WTC11 (cell line): Measurements from ENCODE around the gene NUF2. TPM values are rescaled to one million over a fixed set of nuclear protein-coding genes. Genes with fewer than 3 reads are reported as not detected.

Source experiments
- ATF2 ChIP-seq: sonication (generic); formaldehyde crosslinking; IDR thresholded peaks from 2 replicates; pipeline ENCODE4 v1.8.1; 2022; ENCODE audit warnings: low read depth, missing genetic modification reagents, borderline replicate concordance
- ATF6 ChIP-seq: sonication (generic); formaldehyde crosslinking; IDR thresholded peaks from 2 replicates; pipeline ENCODE4 v1.8.1; 2023; ENCODE audit warnings: mild to moderate bottlenecking, missing genetic modification reagents
- CDX4 ChIP-seq: fragments of 250-450 bp; sonication (Bioruptor Pico); IDR thresholded peaks from 2 replicates; pipeline ENCODE4 v1.9.0; 2021; ENCODE audit warnings: moderate library complexity, mild to moderate bottlenecking, inconsistent platforms, borderline replicate concordance
- E2F1 ChIP-seq: sonication (generic); formaldehyde crosslinking; IDR thresholded peaks from 2 replicates; pipeline ENCODE4 v1.8.0; 2022; ENCODE audit warnings: mild to moderate bottlenecking, missing genetic modification reagents
- ETV6 ChIP-seq: sonication (generic); formaldehyde crosslinking; IDR thresholded peaks from 2 replicates; pipeline ENCODE4 v1.8.1; 2022; ENCODE audit warnings: mild to moderate bottlenecking, missing genetic modification reagents
- FOXP1 ChIP-seq: sonication (generic); formaldehyde crosslinking; IDR thresholded peaks from 2 replicates; pipeline ENCODE4 v1.8.0; 2022; ENCODE audit warnings: missing genetic modification reagents, mild to moderate bottlenecking, moderate library complexity, borderline replicate concordance
- FOXP4 ChIP-seq: sonication (generic); formaldehyde crosslinking; IDR thresholded peaks from 2 replicates; pipeline ENCODE4 v1.8.0; 2022; ENCODE audit warnings: mild to moderate bottlenecking, missing genetic modification reagents
- KAT7 ChIP-seq: sonication (generic); formaldehyde crosslinking; IDR thresholded peaks from 2 replicates; pipeline ENCODE4 v1.8.1; 2023; ENCODE audit warnings: missing genetic modification reagents, mild to moderate bottlenecking, borderline replicate concordance
- MAX ChIP-seq: sonication (generic); formaldehyde crosslinking; IDR thresholded peaks from 2 replicates; pipeline ENCODE4 v1.8.0; 2022; ENCODE audit warnings: mild to moderate bottlenecking, missing genetic modification reagents
- NFE2L1 ChIP-seq: sonication (generic); formaldehyde crosslinking; IDR thresholded peaks from 2 replicates; pipeline ENCODE4 v1.8.1; 2023; ENCODE audit warnings: missing genetic modification reagents
- NFYB ChIP-seq: sonication (generic); formaldehyde crosslinking; conservative IDR thresholded peaks from 2 replicates; pipeline ENCODE4 v1.8.0; 2022; ENCODE audit warnings: low read depth, missing genetic modification reagents
- NR3C1 ChIP-seq: sonication (generic); formaldehyde crosslinking; conservative IDR thresholded peaks from 2 replicates; pipeline ENCODE4 v1.8.1; 2023; ENCODE audit warnings: low read depth, mild to moderate bottlenecking, missing genetic modification reagents
- OVOL2 ChIP-seq: fragments of 250-450 bp; sonication (Bioruptor Pico); IDR thresholded peaks from 2 replicates; pipeline ENCODE4 v1.9.0; 2021; ENCODE audit warnings: mild to moderate bottlenecking, borderline replicate concordance
- PRDM15 ChIP-seq: sonication (generic); formaldehyde crosslinking; IDR thresholded peaks from 2 replicates; pipeline ENCODE4 v1.8.0; 2022; ENCODE audit warnings: missing genetic modification reagents
- PRRX2 ChIP-seq: fragments of 250-450 bp; sonication (Bioruptor Pico); IDR thresholded peaks from 2 replicates; pipeline ENCODE4 v1.8.0; 2021; ENCODE audit warnings: mild to moderate bottlenecking
- SMAD3 ChIP-seq: sonication (generic); formaldehyde crosslinking; IDR thresholded peaks from 2 replicates; pipeline ENCODE4 v1.8.0; 2022; ENCODE audit warnings: missing genetic modification reagents, mild to moderate bottlenecking, borderline replicate concordance
- TEAD1 ChIP-seq: sonication (generic); formaldehyde crosslinking; IDR thresholded peaks from 2 replicates; pipeline ENCODE4 v1.8.0; 2022; ENCODE audit warnings: mild to moderate bottlenecking, missing genetic modification reagents
- TP53 ChIP-seq: sonication (generic); formaldehyde crosslinking; IDR thresholded peaks from 2 replicates; pipeline ENCODE4 v1.8.1; 2023; ENCODE audit warnings: mild to moderate bottlenecking, missing genetic modification reagents
- ZBTB43 ChIP-seq: sonication (generic); formaldehyde crosslinking; IDR thresholded peaks from 2 replicates; pipeline ENCODE4 v1.8.1; 2023; ENCODE audit warnings: mild to moderate bottlenecking, missing genetic modification reagents
- ZNF138 ChIP-seq: sonication (generic); formaldehyde crosslinking; conservative IDR thresholded peaks from 2 replicates; pipeline ENCODE4 v1.8.1; 2022; ENCODE audit warnings: mild to moderate bottlenecking, moderate library complexity, missing genetic modification reagents
- ZNF512 ChIP-seq: sonication (generic); formaldehyde crosslinking; IDR thresholded peaks from 2 replicates; pipeline ENCODE4 v1.8.1; 2022; ENCODE audit warnings: missing genetic modification reagents, borderline replicate concordance
- total RNA-seq: library from RNA; stranded (reverse); gene quantifications from 3 replicates; pipeline ENCODE4 v1.2.3, GENCODE V29; 2021

The NUF2 gene
- total RNA-seq, 1 experiment from 2014 or later = 32.9 TPM

- TF ChIP-seq FOXP4 (CRISPR knock-in tag) (no peak; the same call in 1 of the 2 replicates), ATF6 (CRISPR knock-in tag) (no peak), ATF2 (0 out of 2 replicates have a peak, but pooled peaks have one; percentile 37), TP53 (CRISPR knock-in tag) (peak; percentile 89), PRRX2 (peak; percentile 19; the same call in 1 of the 2 replicates), NFE2L1 (CRISPR knock-in tag) (peak; percentile 97), SMAD3 (CRISPR knock-in tag) (no peak; the same call in 1 of the 2 replicates), OVOL2 (CRISPR knock-in tag) (no peak), ZBTB43 (peak; percentile 95; the same call in 1 of the 2 replicates), NR3C1 (no peak), NFYB (CRISPR knock-in tag) (peak; percentile 47), TEAD1 (CRISPR knock-in tag) (peak; percentile 97), E2F1 (CRISPR knock-in tag) (peak; percentile 91; the same call in 1 of the 2 replicates), PRDM15 (CRISPR knock-in tag) (0 out of 2 replicates have a peak, but pooled peaks have one; percentile 35), ETV6 (peak; percentile 90), FOXP1 (CRISPR knock-in tag) (peak; percentile 97), CDX4 (CRISPR knock-in tag) (no peak), MAX (peak; percentile 93), ZNF138 (peak; percentile 73; the same call in 1 of the 2 replicates), KAT7 (CRISPR knock-in tag) (peak; percentile 85; the same call in 1 of the 2 replicates), ZNF512 (0 out of 2 replicates have a peak, but pooled peaks have one; percentile 47)
Measured at GRCh38 chr1:163321311-163322305, at the start of gene NUF2 (continued).
